ENCODE results near the gene TRAPPC2L.

The TRAPPC2L gene

GRCh38 chr16:88905563-88905962 is 48.6 kb downstream of the TRAPPC2L start:
- Histone ChIP-seq H3K4me3 (no peak overlapping the region), H3K27ac (no peak overlapping the region)
- DNase-seq (ENCODE audit: low spot score) = no peak
- TF ChIP-seq, protein P1, sequence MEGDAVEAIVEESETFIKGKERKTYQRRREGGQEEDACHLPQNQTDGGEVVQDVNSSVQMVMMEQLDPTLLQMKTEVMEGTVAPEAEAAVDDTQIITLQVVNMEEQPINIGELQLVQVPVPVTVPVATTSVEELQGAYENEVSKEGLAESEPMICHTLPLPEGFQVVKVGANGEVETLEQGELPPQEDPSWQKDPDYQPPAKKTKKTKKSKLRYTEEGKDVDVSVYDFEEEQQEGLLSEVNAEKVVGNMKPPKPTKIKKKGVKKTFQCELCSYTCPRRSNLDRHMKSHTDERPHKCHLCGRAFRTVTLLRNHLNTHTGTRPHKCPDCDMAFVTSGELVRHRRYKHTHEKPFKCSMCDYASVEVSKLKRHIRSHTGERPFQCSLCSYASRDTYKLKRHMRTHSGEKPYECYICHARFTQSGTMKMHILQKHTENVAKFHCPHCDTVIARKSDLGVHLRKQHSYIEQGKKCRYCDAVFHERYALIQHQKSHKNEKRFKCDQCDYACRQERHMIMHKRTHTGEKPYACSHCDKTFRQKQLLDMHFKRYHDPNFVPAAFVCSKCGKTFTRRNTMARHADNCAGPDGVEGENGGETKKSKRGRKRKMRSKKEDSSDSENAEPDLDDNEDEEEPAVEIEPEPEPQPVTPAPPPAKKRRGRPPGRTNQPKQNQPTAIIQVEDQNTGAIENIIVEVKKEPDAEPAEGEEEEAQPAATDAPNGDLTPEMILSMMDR (IDR thresholded peaks at IDR 0.05) = no peak

- H3K27ac ChIP-seq = no peak overlapping the region
- DNase-seq (ENCODE audit: low spot score) = no peak
- H3K4me3 ChIP-seq = no peak overlapping the region
- TF ChIP-seq, protein P1 (IDR thresholded peaks at IDR 0.05) = no peak
Measured at GRCh38 chr16:88906020-88906419, 49.1 kb downstream of the TRAPPC2L start.

- no peak for DNase-seq (ENCODE audit: low spot score)
- H3K27ac ChIP-seq = no peak overlapping the region
- no peak overlapping the region for H3K4me3 ChIP-seq
- TF ChIP-seq, protein P1 (IDR thresholded peaks at IDR 0.05) = no peak
Measured at GRCh38 chr16:88906535-88907105, 49.7 kb downstream of the TRAPPC2L start.

DNA sequence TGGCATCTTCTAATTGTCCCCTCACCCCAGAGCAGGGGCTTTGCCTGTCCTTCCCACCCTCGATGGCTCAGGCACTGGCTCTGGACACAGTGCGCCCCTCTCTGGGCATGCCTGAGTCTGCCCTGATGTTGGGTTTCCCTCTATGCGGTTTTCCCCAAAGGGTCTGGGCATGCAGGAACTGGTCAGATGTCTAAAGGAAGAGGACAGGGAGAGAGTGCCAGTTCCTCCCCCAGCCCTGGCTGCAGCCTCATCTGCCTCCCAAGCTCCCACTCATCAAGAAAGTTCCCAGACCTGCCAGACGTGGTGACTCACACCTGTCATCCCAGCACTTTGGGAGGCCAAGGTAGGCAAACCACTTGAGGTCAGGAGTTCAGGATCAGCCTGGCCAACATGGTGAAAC is 50.8 kb downstream of the TRAPPC2L start:
- H3K4me3 ChIP-seq = no peak overlapping the region
- TF ChIP-seq, protein P1 (IDR thresholded peaks at IDR 0.05) = no peak
- no peak for DNase-seq (ENCODE audit: low spot score)

GRCh38 chr16:88908307-88908706 is 51.4 kb downstream of the TRAPPC2L start:
- no peak overlapping the region for H3K27ac ChIP-seq
- TF ChIP-seq, protein P1 (IDR thresholded peaks at IDR 0.05) = no peak

More for the DNA sequence above, 50.8 kb downstream of the TRAPPC2L start:
- H3K27ac ChIP-seq = no peak overlapping the region

DNA sequence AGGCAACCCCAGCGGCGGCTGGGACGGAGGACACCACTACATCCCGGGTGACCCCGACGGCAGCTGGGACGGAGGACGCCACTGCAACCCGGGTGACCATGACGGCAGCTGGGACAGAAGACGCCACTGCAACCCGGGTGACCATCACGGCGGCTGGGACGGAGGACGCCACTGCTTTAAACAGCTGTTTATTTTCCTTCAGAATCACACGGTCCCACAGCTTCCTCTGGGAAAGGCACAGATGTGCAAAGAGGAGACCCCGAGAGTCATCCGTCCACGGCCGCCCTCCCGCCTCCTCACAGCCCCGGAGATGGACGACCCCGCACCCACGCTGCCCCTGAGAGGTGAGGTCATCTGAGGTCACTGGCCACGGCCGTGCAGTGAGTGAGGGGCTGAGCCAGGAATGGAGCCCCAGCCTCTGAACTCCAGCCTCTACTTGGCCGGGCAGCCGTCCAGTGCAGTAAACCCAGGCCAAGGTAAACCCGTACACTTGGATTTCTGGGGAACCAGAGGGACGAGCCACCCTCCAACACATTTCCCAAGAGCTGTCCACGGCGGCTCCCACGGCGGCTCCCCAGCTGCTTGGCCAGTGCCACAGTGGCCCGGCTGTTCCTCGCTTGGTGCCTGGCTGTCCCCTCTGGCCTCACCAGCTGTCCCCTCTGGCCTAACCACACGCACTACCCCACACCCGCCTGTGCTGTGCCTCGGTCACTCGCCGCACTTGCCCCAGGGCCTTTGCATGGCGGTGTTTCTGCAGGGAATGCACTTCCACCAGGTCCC is 52.7 kb downstream of the TRAPPC2L start:
- DNase-seq (ENCODE audit: low spot score) = no peak

More at GRCh38 chr16:88908307-88908706, 51.4 kb downstream of the TRAPPC2L start:
- H3K4me3 ChIP-seq = no peak overlapping the region
- DNase-seq (ENCODE audit: low spot score) = no peak

More for the DNA sequence above, 52.7 kb downstream of the TRAPPC2L start:
- Histone ChIP-seq H3K27ac (no peak overlapping the region), H3K4me3 (no peak overlapping the region)
- TF ChIP-seq, protein P1 (IDR thresholded peaks at IDR 0.05) = no peak

Measured in coronary artery (tissue), 2 donors.